Ishikawa (cell line): ENCODE data around the gene L3MBTL1.

Source experiments
- CEBPB ChIP-seq: IDR thresholded peaks from 2 replicates; pipeline ENCODE4 v1.6.1; 2012
- CREB1 ChIP-seq: IDR thresholded peaks from 2 replicates; pipeline ENCODE4 v1.6.1; 2012; ENCODE audit warnings: low read depth
- EGR1 ChIP-seq: IDR thresholded peaks from 2 replicates; pipeline ENCODE4 v1.6.1; 2012
- EP300 ChIP-seq: IDR thresholded peaks from 2 replicates; pipeline ENCODE4 v1.6.1; 2012; ENCODE audit warnings: borderline replicate concordance
- FOXM1 ChIP-seq: IDR thresholded peaks from 2 replicates; pipeline ENCODE4 v1.6.1; 2012; ENCODE audit warnings: low read depth, borderline replicate concordance
- NFIC ChIP-seq: IDR thresholded peaks from 2 replicates; pipeline ENCODE4 v1.6.1; 2012
- RAD21 ChIP-seq: IDR thresholded peaks from 2 replicates; pipeline ENCODE4 v1.6.1; 2012; ENCODE audit warnings: low read depth
- TAF1 ChIP-seq: IDR thresholded peaks from 2 replicates; pipeline ENCODE4 v1.6.1; 2012; ENCODE audit warnings: low read depth, mild to moderate bottlenecking
- TCF12 ChIP-seq: IDR thresholded peaks from 2 replicates; pipeline ENCODE4 v1.6.1; 2012; ENCODE audit warnings: low read depth
- TEAD4 ChIP-seq: IDR thresholded peaks from 2 replicates; pipeline ENCODE4 v1.6.1; 2012
- YY1 ChIP-seq: IDR thresholded peaks from 2 replicates; pipeline ENCODE4 v1.6.1; 2012; ENCODE audit warnings: low read depth
- ZBTB7A ChIP-seq: IDR thresholded peaks from 2 replicates; pipeline ENCODE4 v1.6.1; 2012; ENCODE audit warnings: low read depth
- TF ChIP-seq, protein P1 (sequence below): IDR thresholded peaks from 2 replicates; pipeline ENCODE4 v1.6.1; 2012
- TF ChIP-seq, protein P2 (sequence below): IDR thresholded peaks from 2 replicates; pipeline ENCODE4 v1.6.1; 2012; ENCODE audit warnings: low read depth, mild to moderate bottlenecking
- TF ChIP-seq, protein P3 (sequence below): IDR thresholded peaks from 2 replicates; pipeline ENCODE4 v1.6.1; 2012

L3MBTL1 gene

DNA sequence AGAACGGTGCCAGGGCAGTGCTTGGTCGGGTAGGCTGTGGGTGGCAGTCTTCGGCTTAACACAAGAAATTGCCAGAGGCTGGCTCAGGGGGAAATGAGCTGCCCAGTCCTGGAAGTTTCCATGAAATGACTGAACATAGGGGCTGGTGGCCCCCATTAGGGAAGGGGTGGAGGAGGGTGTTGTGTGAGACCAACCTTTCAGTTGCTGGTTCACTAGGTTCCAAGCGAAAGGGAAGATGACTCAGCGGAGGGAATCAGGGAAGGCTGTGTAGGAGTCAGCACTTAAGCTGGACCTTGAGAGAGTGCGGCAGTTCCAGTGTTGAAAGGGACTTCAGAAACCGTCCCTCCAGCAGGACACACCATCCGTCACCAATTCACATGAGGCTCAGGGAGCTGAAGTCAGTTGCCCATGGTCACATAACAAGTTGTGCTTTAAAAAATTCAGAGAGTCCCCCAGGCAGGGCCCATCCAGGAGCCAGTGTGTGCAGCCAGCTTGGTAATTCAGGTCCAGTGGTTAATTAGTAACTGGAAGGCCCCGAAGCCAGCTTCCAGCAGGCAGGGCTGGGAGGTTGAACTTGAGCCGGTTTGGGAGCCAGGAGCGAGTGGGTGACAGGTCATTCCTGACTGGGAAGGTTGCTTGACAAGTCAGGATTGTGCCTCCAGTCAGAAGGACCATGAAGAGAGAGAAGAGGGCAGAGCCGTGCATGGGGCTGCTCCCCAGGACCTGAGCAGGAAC is 51.1 kb downstream of the L3MBTL1 start, which contains the start of gene SGK2:
Gene SGK2, plus strand, starts transcription at position 616 of the 735 bp plus-strand sequence. CDS start 7,469 bp downstream, outside the sequence.
- no peak for TF ChIP-seq TEAD4

DNA sequence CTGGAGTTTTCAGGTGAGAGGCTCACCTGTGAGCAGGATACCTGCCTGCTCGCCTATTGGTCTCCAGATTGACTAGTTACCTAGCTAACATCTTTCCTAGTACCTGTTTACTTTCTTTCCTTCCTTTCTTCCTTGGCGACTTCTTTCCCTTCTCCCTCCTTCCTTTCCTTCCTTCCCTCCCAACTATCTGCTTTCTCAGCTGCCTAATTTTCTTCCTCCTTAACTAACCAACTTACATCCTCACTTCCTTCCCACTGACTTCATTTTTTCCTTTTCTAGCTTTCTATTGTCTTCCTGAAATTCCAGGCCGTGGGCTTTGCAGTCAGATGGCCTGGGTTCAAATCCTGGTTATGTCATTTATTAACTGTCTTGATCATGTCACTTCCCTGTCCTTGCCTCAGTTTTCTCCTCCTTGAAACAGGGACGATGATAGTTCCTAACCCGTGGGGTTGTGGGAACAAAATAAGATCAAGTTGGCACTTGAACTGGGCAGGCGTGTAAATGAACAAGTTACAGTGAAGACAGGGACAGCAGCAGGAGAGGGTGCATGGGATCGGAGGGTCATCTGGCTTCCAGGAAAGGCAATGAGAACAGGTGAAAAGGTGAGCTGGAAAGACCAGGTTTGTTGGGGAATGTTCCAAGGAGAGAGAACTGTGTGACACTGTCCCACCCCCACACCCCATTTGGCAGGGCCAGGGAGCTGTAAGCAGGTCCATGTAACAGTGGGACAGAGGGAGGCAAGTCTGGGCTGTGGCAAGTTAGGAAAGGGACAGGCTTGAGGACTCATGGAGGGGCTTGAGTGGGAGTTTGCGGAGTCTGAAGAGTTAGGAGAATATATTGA is 51.9 kb downstream of the L3MBTL1 start:
- no peak for TF ChIP-seq EP300

DNA sequence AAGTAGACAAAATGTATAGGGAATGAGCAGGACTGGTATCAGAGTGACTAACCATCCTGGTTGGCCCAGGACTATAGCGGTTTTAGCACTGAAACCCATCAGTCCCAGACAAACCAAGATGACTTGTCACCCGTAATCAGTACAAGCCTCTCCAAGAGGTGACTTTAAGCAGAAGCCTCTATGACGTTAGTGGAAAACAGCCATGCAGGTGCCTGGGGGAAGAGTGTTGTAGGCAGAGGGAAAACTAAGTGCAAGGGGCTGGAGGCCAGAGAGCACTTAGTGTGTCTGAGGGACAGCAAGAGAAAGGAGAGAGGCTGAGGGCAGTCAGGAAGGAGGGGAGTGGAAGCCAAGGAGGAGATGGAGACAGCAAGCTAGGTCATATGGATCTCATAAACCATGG is 53.5 kb downstream of the L3MBTL1 start:
- TF ChIP-seq TAF1 (no peak), CREB1 (no peak), CEBPB (no peak), ZBTB7A (no peak), YY1 (no peak), EGR1 (no peak), TEAD4 (no peak), TCF12 (no peak), RAD21 (no peak)
- TF ChIP-seq, protein P1, sequence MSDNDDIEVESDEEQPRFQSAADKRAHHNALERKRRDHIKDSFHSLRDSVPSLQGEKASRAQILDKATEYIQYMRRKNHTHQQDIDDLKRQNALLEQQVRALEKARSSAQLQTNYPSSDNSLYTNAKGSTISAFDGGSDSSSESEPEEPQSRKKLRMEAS = no peak
- TF ChIP-seq, protein P2, sequence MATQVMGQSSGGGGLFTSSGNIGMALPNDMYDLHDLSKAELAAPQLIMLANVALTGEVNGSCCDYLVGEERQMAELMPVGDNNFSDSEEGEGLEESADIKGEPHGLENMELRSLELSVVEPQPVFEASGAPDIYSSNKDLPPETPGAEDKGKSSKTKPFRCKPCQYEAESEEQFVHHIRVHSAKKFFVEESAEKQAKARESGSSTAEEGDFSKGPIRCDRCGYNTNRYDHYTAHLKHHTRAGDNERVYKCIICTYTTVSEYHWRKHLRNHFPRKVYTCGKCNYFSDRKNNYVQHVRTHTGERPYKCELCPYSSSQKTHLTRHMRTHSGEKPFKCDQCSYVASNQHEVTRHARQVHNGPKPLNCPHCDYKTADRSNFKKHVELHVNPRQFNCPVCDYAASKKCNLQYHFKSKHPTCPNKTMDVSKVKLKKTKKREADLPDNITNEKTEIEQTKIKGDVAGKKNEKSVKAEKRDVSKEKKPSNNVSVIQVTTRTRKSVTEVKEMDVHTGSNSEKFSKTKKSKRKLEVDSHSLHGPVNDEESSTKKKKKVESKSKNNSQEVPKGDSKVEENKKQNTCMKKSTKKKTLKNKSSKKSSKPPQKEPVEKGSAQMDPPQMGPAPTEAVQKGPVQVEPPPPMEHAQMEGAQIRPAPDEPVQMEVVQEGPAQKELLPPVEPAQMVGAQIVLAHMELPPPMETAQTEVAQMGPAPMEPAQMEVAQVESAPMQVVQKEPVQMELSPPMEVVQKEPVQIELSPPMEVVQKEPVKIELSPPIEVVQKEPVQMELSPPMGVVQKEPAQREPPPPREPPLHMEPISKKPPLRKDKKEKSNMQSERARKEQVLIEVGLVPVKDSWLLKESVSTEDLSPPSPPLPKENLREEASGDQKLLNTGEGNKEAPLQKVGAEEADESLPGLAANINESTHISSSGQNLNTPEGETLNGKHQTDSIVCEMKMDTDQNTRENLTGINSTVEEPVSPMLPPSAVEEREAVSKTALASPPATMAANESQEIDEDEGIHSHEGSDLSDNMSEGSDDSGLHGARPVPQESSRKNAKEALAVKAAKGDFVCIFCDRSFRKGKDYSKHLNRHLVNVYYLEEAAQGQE = no peak

DNA sequence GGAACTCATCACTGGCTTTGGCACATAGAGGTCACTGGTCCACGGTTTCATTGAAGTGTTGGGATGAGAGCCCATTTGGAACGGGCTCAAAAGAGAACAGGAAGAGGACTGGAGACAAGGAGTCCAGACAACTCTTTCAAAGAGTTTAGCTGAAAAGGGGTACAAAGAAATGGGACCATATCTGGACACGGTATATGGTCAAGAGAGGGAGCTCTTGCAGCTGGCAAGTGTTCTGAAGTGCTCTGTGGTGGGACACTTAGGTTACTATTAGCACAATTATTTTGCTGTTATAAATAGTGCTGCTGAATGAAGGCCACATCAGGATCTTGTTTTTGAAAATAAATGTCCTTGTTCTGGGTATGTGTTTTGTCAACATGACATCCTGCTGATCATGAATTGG is 55.9 kb downstream of the L3MBTL1 start:
- TF ChIP-seq RAD21 = peak; percentile 36; the same call in 1 of the 2 replicates
- no peak for TF ChIP-seq CEBPB

DNA sequence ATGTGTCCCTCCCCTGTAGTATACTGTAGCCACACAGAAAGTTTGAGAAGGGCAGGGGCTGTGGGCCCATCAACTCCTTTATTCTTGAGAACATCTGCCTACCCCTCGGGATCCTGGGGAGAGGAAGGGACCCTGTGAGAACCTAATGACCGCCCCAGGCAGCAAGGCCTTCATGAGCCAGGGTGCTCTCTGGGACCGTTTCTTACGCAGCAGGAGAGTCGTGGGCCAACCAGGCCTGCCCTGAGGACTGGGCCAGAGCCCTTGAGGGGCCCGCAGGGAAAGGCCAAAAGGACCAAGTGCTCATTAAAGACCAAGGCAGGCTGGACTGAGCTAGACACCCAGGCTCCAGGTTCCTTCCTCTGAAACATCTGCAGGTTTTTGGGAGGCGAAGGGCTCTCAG is 56.5 kb downstream of the L3MBTL1 start:
- TF ChIP-seq FOXM1 (no peak), ZBTB7A (no peak), TCF12 (no peak), EP300 (no peak), TAF1 (no peak), TEAD4 (no peak), RAD21 (no peak), CEBPB (no peak), CREB1 (no peak), YY1 (no peak), NFIC (no peak), EGR1 (no peak)
- TF ChIP-seq, protein P1 = no peak
- TF ChIP-seq, protein P3, sequence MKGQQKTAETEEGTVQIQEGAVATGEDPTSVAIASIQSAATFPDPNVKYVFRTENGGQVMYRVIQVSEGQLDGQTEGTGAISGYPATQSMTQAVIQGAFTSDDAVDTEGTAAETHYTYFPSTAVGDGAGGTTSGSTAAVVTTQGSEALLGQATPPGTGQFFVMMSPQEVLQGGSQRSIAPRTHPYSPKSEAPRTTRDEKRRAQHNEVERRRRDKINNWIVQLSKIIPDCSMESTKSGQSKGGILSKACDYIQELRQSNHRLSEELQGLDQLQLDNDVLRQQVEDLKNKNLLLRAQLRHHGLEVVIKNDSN = no peak
- TF ChIP-seq, protein P2 = no peak

DNA sequence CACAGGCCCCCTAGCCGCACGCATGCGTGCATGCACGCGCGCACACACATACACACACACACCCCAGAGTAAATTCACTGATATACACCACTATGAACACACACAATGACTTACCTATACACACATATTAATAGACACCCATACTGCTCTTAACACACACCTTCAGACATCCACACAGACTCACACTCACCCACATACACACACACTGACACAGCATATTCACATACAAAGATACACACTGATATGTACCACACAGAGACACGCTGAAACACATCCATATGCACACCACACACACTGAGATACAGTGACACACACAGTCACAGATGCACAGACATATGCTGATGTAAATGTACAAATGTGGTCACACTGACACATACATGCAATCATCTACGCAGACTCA is 57.0 kb downstream of the L3MBTL1 start:
- TF ChIP-seq TCF12 (no peak), TAF1 (no peak), NFIC (no peak), TEAD4 (no peak), CREB1 (no peak), FOXM1 (no peak), YY1 (no peak), CEBPB (no peak), EGR1 (no peak), ZBTB7A (no peak), EP300 (no peak), RAD21 (no peak)
- TF ChIP-seq, protein P3 = no peak
- TF ChIP-seq, protein P1 = no peak
- TF ChIP-seq, protein P2 = no peak
